Measurements from ENCODE around the gene ZBTB16.

ZBTB16 gene

DNA sequence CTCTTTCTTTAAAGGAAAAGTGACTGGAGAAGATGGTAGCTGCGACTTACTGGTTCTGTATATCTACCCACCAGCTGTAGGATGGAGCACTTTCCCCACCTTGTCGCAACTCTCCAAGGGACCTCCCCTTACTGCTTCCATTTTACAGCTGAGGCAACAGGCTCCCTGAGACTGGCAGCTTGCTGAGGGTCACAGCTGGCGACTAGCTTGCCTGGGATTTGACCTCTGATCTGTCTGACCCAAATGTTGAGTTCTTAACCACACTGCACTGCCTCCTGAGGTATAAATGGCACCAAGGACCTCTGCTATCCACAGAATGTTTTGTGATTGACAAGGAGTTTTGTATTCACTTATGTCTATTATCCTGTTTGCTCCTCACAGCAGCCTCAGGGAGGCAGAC is 121.7 kb downstream of the ZBTB16 start:
- H4K91ac ChIP-seq (ENCODE audit: low read depth, low read length, poor library complexity) = no peak overlapping the region
- H3K27me3 ChIP-seq (ENCODE audit: control insufficient read depth in 3 of 3, insufficient read depth in 3 of 3, low read depth in 1 of 3, low read length in 3 of 3) = no peaks in the 10 kb centered on the region
- no peak overlapping the region for H3K23ac ChIP-seq (ENCODE audit: low read depth, low read length, poor library complexity)
- H2BK120ac ChIP-seq (ENCODE audit: low read depth, low read length) = no peak overlapping the region
- H2BK5ac ChIP-seq (ENCODE audit: low read length) = no peak overlapping the region
- peaks cover 3% of the 10 kb centered on the region for H3K79me1 ChIP-seq (ENCODE audit: low read depth, low read length)
- no peak overlapping the region for H4K8ac ChIP-seq (ENCODE audit: low read depth, low read length)
- no peak overlapping the region for H3K9ac ChIP-seq (ENCODE audit: low read depth, low read length, poor library complexity)
- no peak overlapping the region for H3K4ac ChIP-seq (ENCODE audit: low read length)
- peaks cover 24 to 26% of the 10 kb centered on the region in 2 donors for H3K4me1 ChIP-seq (ENCODE audit: control insufficient read depth in 2 of 2, insufficient read depth in 1 of 2, low read depth in 1 of 2, low read length in 2 of 2)
- no peak overlapping the region for H3K4me2 ChIP-seq (ENCODE audit: insufficient read depth, low read length, poor library complexity, severe bottlenecking)
- no peak overlapping the region for H2BK12ac ChIP-seq (ENCODE audit: low read length)
- peaks cover 1 to 6% of the 10 kb centered on the region in 2 donors for H3K9me3 ChIP-seq (replicated peaks in 1 of 2; ENCODE audit: control insufficient read depth in 2 of 2, insufficient read depth in 1 of 2, low read depth in 1 of 2, low read length in 2 of 2)
- H3K14ac ChIP-seq (ENCODE audit: low read length) = no peak overlapping the region
- H3K36me3 ChIP-seq (replicated peaks in 1 of 2; ENCODE audit: control insufficient read depth in 2 of 2, insufficient read depth in 2 of 2, low read length in 2 of 2) = peaks cover 1 to 4% of the 10 kb centered on the region in 2 donors
- no peak overlapping the region for H3K27ac ChIP-seq (replicated peaks; ENCODE audit: low read length)
- DNase-seq (ENCODE audit: low spot score) = no peak
- H2BK15ac ChIP-seq (ENCODE audit: low read length) = no peak overlapping the region
- H2AK5ac ChIP-seq (ENCODE audit: low read depth, low read length) = no peak overlapping the region
- H3K18ac ChIP-seq (ENCODE audit: low read length) = no peak overlapping the region
- H3K4me3 ChIP-seq (ENCODE audit: low read length in 2 of 2) = no peak overlapping the region
- no peak overlapping the region for H2AFZ ChIP-seq (ENCODE audit: low read length)
- WGBS, 2 donors (ENCODE audit: extremely low coverage in 2 of 2, insufficient read length in 2 of 2, insufficient replicate concordance in 1 of 2) = no CpG with 5 or more reads among the region's 3 CpGs

DNA sequence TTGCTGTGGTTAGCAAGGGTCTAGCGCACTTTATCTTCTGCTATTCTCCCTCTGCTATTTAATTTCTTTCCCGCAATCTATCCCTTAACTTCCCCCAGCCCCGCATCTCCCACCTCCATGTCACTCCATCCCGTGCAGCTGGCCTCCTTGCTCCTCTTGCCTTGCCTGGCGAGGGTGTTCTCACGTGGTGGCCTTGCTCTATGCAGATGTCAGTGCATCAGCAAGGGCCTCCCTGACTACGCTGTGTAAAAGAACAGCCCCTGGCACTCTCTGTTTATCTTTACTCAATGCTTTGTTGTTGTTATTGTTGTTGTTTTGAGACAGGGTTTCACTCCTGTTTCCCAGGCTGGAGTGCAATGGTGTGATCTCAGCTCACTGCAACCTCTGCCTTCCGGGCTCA is 122.2 kb downstream of the ZBTB16 start:
- Histone ChIP-seq H2BK12ac (ENCODE audit: low read length) (no peak overlapping the region), H3K9ac (ENCODE audit: low read depth, low read length, poor library complexity) (no peak overlapping the region), H3K27ac (replicated peaks; ENCODE audit: low read length) (no peak overlapping the region), H2BK120ac (ENCODE audit: low read depth, low read length) (no peak overlapping the region), H3K79me1 (ENCODE audit: low read depth, low read length) (peaks cover 3% of the 10 kb centered on the region), H3K23ac (ENCODE audit: low read depth, low read length, poor library complexity) (no peak overlapping the region), H3K14ac (ENCODE audit: low read length) (no peak overlapping the region), H4K91ac (ENCODE audit: low read depth, low read length, poor library complexity) (no peak overlapping the region), H3K4me1 (ENCODE audit: control insufficient read depth in 2 of 2, insufficient read depth in 1 of 2, low read depth in 1 of 2, low read length in 2 of 2) (peaks cover 24 to 26% of the 10 kb centered on the region in 2 donors), H4K8ac (ENCODE audit: low read depth, low read length) (no peak overlapping the region), H3K4me2 (ENCODE audit: insufficient read depth, low read length, poor library complexity, severe bottlenecking) (no peak overlapping the region), H3K4ac (ENCODE audit: low read length) (no peak overlapping the region), H3K9me3 (replicated peaks in 1 of 2; ENCODE audit: control insufficient read depth in 2 of 2, insufficient read depth in 1 of 2, low read depth in 1 of 2, low read length in 2 of 2) (peaks cover 0 to 12% of the 10 kb centered on the region in 2 donors), H3K4me3 (ENCODE audit: low read length in 2 of 2) (no peak overlapping the region), H2BK15ac (ENCODE audit: low read length) (peak overlapping the region; percentile 12), H3K36me3 (replicated peaks in 1 of 2; ENCODE audit: control insufficient read depth in 2 of 2, insufficient read depth in 2 of 2, low read length in 2 of 2) (peaks cover 2 to 10% of the 10 kb centered on the region in 2 donors), H3K18ac (ENCODE audit: low read length) (no peak overlapping the region), H3K27me3 (ENCODE audit: control insufficient read depth in 3 of 3, insufficient read depth in 3 of 3, low read depth in 1 of 3, low read length in 3 of 3) (no peaks in the 10 kb centered on the region), H2BK5ac (ENCODE audit: low read length) (no peak overlapping the region), H2AK5ac (ENCODE audit: low read depth, low read length) (no peak overlapping the region), H2AFZ (ENCODE audit: low read length) (no peak overlapping the region)
- DNase-seq (ENCODE audit: low spot score) = no peak
- WGBS, 2 donors (ENCODE audit: extremely low coverage in 2 of 2, insufficient read length in 2 of 2, insufficient replicate concordance in 1 of 2) = no CpG with 5 or more reads among the region's 8 CpGs

DNA sequence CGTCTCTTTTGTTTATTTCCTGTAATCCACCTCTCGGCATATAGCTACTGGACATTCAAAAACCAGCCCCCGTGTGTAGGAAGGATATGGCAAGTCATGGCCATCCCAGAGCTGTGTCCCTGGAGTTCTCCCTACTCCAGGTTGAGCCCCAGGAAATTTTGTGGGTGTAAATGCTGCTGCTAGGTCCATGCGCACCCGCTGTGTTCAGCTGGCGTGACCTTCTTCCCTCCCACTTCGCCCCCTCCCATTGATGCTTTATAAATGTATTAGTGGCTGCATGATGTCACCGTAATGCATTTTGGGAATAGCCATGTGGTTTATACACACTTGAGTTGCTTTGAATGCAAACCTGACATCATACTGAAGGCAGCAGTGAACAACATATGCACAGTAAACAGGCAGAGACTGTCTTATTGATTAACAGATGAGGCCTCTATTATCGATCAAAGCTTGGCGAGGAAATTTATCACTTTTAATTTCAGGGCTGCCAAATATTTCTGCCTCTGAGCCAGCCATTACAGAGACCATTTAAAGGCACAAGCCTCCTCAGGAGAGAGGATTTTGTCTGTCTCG is 123.0 kb downstream of the ZBTB16 start:
- H3K27ac ChIP-seq (replicated peaks; ENCODE audit: low read length) = peak overlapping the region; percentile 2
- H3K9me3 ChIP-seq (replicated peaks in 1 of 2; ENCODE audit: control insufficient read depth in 2 of 2, insufficient read depth in 1 of 2, low read depth in 1 of 2, low read length in 2 of 2) = peaks cover 4 to 20% of the 10 kb centered on the region in 2 donors
- H3K23ac ChIP-seq (ENCODE audit: low read depth, low read length, poor library complexity) = no peak overlapping the region
- no peak overlapping the region for H2BK120ac ChIP-seq (ENCODE audit: low read depth, low read length)
- no peak overlapping the region for H4K91ac ChIP-seq (ENCODE audit: low read depth, low read length, poor library complexity)
- no peak overlapping the region for H3K4me3 ChIP-seq (ENCODE audit: low read length in 2 of 2)
- H3K36me3 ChIP-seq (replicated peaks in 1 of 2; ENCODE audit: control insufficient read depth in 2 of 2, insufficient read depth in 2 of 2, low read length in 2 of 2) = peaks cover 9 to 18% of the 10 kb centered on the region in 2 donors
- peaks cover 6% of the 10 kb centered on the region for H3K79me1 ChIP-seq (ENCODE audit: low read depth, low read length)
- no peak overlapping the region for H2BK5ac ChIP-seq (ENCODE audit: low read length)
- H2BK15ac ChIP-seq (ENCODE audit: low read length) = no peak overlapping the region
- DNase-seq (ENCODE audit: low spot score) = no peak
- peaks cover 24 to 26% of the 10 kb centered on the region in 2 donors for H3K4me1 ChIP-seq (ENCODE audit: control insufficient read depth in 2 of 2, insufficient read depth in 1 of 2, low read depth in 1 of 2, low read length in 2 of 2)
- H3K14ac ChIP-seq (ENCODE audit: low read length) = no peak overlapping the region
- no peak overlapping the region for H2AFZ ChIP-seq (ENCODE audit: low read length)
- whole genome bisulfite sequencing, 2 donors (ENCODE audit: extremely low coverage in 2 of 2, insufficient read length in 2 of 2, insufficient replicate concordance in 1 of 2) = no CpG with 5 or more reads among the region's 11 CpGs
- no peak overlapping the region for H2BK12ac ChIP-seq (ENCODE audit: low read length)
- no peak overlapping the region for H3K4ac ChIP-seq (ENCODE audit: low read length)
- no peak overlapping the region for H4K8ac ChIP-seq (ENCODE audit: low read depth, low read length)
- H3K4me2 ChIP-seq (ENCODE audit: insufficient read depth, low read length, poor library complexity, severe bottlenecking) = no peak overlapping the region
- no peak overlapping the region for H2AK5ac ChIP-seq (ENCODE audit: low read depth, low read length)
- no peaks in the 10 kb centered on the region for H3K27me3 ChIP-seq (ENCODE audit: control insufficient read depth in 3 of 3, insufficient read depth in 3 of 3, low read depth in 1 of 3, low read length in 3 of 3)
- H3K9ac ChIP-seq (ENCODE audit: low read depth, low read length, poor library complexity) = no peak overlapping the region
- H3K18ac ChIP-seq (ENCODE audit: low read length) = peak overlapping the region; percentile 69

DNA sequence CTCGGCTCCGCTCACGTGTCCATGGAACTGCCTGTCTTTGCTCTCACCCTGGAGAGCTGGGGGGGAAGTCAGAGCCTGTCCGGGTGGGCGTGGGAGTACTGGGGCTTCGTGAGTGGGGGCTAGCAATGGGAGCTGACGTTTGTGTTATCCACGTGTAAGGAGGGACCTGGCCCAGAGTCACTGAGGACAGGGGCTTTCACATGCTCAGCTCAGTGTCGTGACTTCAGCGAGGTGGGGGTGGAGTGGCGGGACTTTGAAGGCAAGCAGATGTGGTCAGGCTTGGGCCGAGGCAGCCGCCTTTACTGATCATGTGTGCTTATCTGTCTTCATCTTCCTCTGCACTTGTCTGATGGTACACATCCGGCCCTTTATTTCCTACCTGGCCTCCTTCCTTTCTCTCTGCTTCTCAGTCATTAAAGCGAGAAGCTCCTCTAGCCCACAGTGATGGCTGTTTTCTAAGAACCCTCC is 123.6 kb downstream of the ZBTB16 start:
- Histone ChIP-seq H2BK12ac (ENCODE audit: low read length) (no peak overlapping the region), H3K4me3 (ENCODE audit: low read length in 2 of 2) (no peak overlapping the region), H2BK5ac (ENCODE audit: low read length) (no peak overlapping the region), H2BK15ac (ENCODE audit: low read length) (no peak overlapping the region), H3K4ac (ENCODE audit: low read length) (no peak overlapping the region), H3K27me3 (ENCODE audit: control insufficient read depth in 3 of 3, insufficient read depth in 3 of 3, low read depth in 1 of 3, low read length in 3 of 3) (no peaks in the 10 kb centered on the region), H3K4me1 (ENCODE audit: control insufficient read depth in 2 of 2, insufficient read depth in 1 of 2, low read depth in 1 of 2, low read length in 2 of 2) (peaks cover 24 to 26% of the 10 kb centered on the region in 2 donors), H3K14ac (ENCODE audit: low read length) (no peak overlapping the region), H3K27ac (replicated peaks; ENCODE audit: low read length) (no peak overlapping the region), H4K91ac (ENCODE audit: low read depth, low read length, poor library complexity) (no peak overlapping the region), H4K8ac (ENCODE audit: low read depth, low read length) (no peak overlapping the region), H2AK5ac (ENCODE audit: low read depth, low read length) (peak overlapping the region; percentile 10), H2BK120ac (ENCODE audit: low read depth, low read length) (no peak overlapping the region), H2AFZ (ENCODE audit: low read length) (no peak overlapping the region), H3K9ac (ENCODE audit: low read depth, low read length, poor library complexity) (no peak overlapping the region), H3K79me1 (ENCODE audit: low read depth, low read length) (peaks cover 7% of the 10 kb centered on the region), H3K36me3 (replicated peaks in 1 of 2; ENCODE audit: control insufficient read depth in 2 of 2, insufficient read depth in 2 of 2, low read length in 2 of 2) (peaks cover 12 to 23% of the 10 kb centered on the region in 2 donors), H3K23ac (ENCODE audit: low read depth, low read length, poor library complexity) (no peak overlapping the region), H3K9me3 (replicated peaks in 1 of 2; ENCODE audit: control insufficient read depth in 2 of 2, insufficient read depth in 1 of 2, low read depth in 1 of 2, low read length in 2 of 2) (peaks cover 6 to 24% of the 10 kb centered on the region in 2 donors), H3K18ac (ENCODE audit: low read length) (peak overlapping the region; percentile 69), H3K4me2 (ENCODE audit: insufficient read depth, low read length, poor library complexity, severe bottlenecking) (no peak overlapping the region)
- DNase-seq (ENCODE audit: low spot score) = no peak
- no CpG with 5 or more reads among the region's 15 CpGs for WGBS, 2 donors (ENCODE audit: extremely low coverage in 2 of 2, insufficient read length in 2 of 2, insufficient replicate concordance in 1 of 2)

Measured in neuronal stem cell (in vitro differentiated cells).